ENCODE results near the gene TMEM121. TPM values are rescaled to one million over a fixed set of nuclear protein-coding genes. Genes with fewer than 3 reads are reported as not detected.

Gene TMEM121
- total RNA-seq, 3 donors from 2014 or later (not counting 1 experiment from before 2014, with no cell fraction given) = 0.54 to 0.80 TPM; not detected in 1

DNA sequence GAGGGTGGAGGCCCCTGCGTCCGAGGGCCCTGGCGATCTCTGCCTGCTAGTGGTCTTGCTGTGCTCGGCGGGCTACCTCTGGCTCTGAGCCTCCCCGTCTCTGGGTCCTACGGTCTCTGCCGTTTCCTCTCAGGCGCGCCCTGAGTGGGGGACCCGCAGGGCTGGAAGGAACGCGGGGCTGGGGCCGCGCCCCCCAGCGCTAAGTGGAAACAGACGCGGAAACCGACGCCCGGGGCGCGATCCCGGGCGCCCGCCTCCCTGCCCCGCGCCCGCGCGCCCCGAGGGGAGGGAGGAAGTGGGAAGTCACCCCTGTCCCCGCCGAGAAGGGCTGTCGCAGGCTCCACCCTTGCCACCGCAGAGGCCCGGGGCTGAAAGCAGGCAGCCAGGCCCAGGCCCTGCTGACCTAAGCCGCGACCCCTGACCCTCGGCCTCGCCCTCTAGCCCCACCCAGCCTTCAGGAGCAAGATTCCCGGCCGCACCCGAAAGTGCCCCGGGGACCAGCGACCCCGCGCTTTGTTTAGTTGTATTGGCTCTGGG lies 38.9 kb upstream of the TMEM121 start:
- H3K4me1 ChIP-seq (ENCODE audit: control insufficient read depth, insufficient read depth, low read length) = peaks cover 82% of the 10 kb centered on the region
- H3K27ac Mint-ChIP-seq = peak overlapping the region; percentile 94 to 100
- H3K36me3 ChIP-seq (ENCODE audit: control insufficient read depth, insufficient read depth, low read length) = peaks cover 6% of the 10 kb centered on the region
- ATAC-seq (peak in 2 of 3 donors; percentile 4), DNase-seq (peak; percentile 76 to 89)
- H3K4me3 Mint-ChIP-seq = peak overlapping the region; percentile 91
- no peaks in the 10 kb centered on the region for H3K9me3 ChIP-seq (ENCODE audit: control insufficient read depth, insufficient read depth, low read length)
- WGBS (ENCODE audit: insufficient coverage) = under 1% methylated on average over 48 of the region's 48 CpGs
- peak overlapping the region; percentile 92 for H3K4me3 ChIP-seq (ENCODE audit: low read length)
- peaks cover 25 to 73% of the 10 kb centered on the region in 2 donors for H3K4me1 Mint-ChIP-seq
- H3K27ac ChIP-seq (ENCODE audit: low read length) = peak overlapping the region; percentile 98
- H3K27me3 Mint-ChIP-seq (ENCODE audit: low read depth in 2 of 2) = no peaks in the 10 kb centered on the region
- intact Hi-C loops (cut with micrococcal nuclease) = no loop called here
- H3K9me3 Mint-ChIP-seq = no peaks in the 10 kb centered on the region
- no peaks in the 10 kb centered on the region for H3K27me3 ChIP-seq (ENCODE audit: control insufficient read depth, insufficient read depth, low read length)
- H3K36me3 Mint-ChIP-seq = no peaks in the 10 kb centered on the region
- TF ChIP-seq, protein P1, sequence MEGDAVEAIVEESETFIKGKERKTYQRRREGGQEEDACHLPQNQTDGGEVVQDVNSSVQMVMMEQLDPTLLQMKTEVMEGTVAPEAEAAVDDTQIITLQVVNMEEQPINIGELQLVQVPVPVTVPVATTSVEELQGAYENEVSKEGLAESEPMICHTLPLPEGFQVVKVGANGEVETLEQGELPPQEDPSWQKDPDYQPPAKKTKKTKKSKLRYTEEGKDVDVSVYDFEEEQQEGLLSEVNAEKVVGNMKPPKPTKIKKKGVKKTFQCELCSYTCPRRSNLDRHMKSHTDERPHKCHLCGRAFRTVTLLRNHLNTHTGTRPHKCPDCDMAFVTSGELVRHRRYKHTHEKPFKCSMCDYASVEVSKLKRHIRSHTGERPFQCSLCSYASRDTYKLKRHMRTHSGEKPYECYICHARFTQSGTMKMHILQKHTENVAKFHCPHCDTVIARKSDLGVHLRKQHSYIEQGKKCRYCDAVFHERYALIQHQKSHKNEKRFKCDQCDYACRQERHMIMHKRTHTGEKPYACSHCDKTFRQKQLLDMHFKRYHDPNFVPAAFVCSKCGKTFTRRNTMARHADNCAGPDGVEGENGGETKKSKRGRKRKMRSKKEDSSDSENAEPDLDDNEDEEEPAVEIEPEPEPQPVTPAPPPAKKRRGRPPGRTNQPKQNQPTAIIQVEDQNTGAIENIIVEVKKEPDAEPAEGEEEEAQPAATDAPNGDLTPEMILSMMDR (IDR thresholded peaks at IDR 0.05) = no peak

DNA sequence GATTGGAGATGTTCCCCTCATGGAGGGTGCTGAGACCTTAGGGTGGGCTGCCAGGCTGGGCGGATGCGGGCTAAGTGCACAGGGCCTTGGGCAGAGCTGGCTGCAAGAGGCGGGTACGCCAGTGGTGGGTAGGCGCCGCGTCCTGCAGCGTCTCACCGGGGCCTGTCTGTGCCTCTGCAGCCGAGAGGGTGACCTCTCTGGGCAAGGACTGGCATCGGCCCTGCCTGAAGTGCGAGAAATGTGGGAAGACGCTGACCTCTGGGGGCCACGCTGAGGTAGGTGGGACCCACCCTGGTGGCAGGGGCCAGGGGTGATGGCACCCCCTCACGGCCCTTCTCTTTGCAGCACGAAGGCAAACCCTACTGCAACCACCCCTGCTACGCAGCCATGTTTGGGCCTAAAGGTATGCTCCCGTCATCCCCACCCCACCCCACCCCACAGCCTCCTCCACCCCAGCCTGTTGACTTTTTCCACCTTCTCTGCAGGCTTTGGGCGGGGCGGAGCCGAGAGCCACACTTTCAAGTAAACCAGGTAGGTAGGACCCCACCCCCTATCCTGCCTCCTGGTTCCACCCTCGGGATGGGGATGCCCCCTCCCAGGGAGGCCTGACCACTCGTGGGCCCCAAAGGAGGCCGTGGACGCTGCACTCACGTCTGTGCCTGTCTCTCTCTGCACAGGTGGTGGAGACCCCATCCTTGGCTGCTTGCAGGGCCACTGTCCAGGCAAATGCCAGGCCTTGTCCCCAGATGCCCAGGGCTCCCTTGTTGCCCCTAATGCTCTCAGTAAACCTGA lies 38.2 kb upstream of the TMEM121 start:
- H3K4me3 ChIP-seq (ENCODE audit: low read length) = peak overlapping the region; percentile 92
- no peaks in the 10 kb centered on the region for H3K9me3 ChIP-seq (ENCODE audit: control insufficient read depth, insufficient read depth, low read length)
- Mint-ChIP-seq H3K36me3 (no peaks in the 10 kb centered on the region), H3K4me3 (peak overlapping the region; percentile 91), H3K4me1 (peaks cover 25 to 67% of the 10 kb centered on the region in 2 donors), H3K27ac (peak overlapping the region; percentile 94 to 100), H3K27me3 (ENCODE audit: low read depth in 2 of 2) (no peaks in the 10 kb centered on the region), H3K9me3 (no peaks in the 10 kb centered on the region)
- H3K4me1 ChIP-seq (ENCODE audit: control insufficient read depth, insufficient read depth, low read length) = peaks cover 75% of the 10 kb centered on the region
- peak overlapping the region; percentile 98 for H3K27ac ChIP-seq (ENCODE audit: low read length)
- TF ChIP-seq, protein P1 (IDR thresholded peaks at IDR 0.05) = no peak
- H3K27me3 ChIP-seq (ENCODE audit: control insufficient read depth, insufficient read depth, low read length) = no peaks in the 10 kb centered on the region
- ATAC-seq = no peak
- peaks cover 6% of the 10 kb centered on the region for H3K36me3 ChIP-seq (ENCODE audit: control insufficient read depth, insufficient read depth, low read length)
- 34% methylated on average over 26 of the region's 26 CpGs for WGBS (ENCODE audit: insufficient coverage)
- DNase-seq = peak in 1 of 2 donors; percentile 57
- intact Hi-C loops (cut with micrococcal nuclease) = no loop called here

DNA sequence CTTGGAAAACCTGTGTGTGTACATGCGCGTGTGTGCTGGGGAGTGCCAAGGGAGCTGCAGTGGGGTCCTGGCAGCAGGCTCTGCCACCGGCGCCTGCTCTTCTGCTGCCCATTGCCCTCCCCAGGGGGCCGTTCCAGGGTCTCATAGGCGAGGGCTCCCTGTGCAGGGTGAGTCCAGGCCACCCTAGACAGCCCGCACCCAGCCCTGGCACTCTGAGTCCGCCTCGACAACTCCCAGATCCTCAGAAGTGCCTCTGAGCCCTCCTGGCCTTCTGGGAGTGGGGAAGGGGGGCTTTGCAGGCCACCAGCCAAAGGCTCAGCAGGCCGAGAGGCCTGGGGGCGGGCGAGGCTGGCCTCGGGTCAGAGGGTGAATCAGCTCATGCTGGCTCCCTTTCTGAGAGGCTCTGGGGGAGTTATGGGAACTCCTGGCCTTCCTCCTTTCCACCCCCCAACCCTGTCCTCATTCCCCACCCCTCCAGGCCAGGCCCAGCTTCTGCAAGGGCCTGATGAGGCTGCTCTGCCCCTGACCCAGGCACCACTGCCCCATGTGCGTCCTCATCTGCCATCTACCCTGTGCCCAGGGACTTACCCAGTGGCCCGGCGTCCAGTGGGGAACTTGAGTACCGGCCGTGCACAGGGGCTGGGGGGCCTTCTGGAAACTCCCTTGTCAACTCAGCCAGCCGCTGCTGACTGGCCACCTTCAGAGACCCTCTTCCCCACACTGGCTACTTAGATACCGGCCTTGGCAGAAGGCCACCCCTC lies 37.4 kb upstream of the TMEM121 start:
- WGBS (ENCODE audit: insufficient coverage) = 78% methylated on average over 20 of the region's 20 CpGs
- peak in 1 of 2 donors; percentile 29 for DNase-seq

More for the DNA sequence above, 37.4 kb upstream of the TMEM121 start:
- H3K4me3 ChIP-seq (ENCODE audit: low read length) = peak overlapping the region; percentile 92
- H3K9me3 ChIP-seq (ENCODE audit: control insufficient read depth, insufficient read depth, low read length) = no peaks in the 10 kb centered on the region
- TF ChIP-seq, protein P1 (IDR thresholded peaks at IDR 0.05) = no peak
- no peak for ATAC-seq
- peaks cover 9% of the 10 kb centered on the region for H3K36me3 ChIP-seq (ENCODE audit: control insufficient read depth, insufficient read depth, low read length)
- no peaks in the 10 kb centered on the region for H3K27me3 ChIP-seq (ENCODE audit: control insufficient read depth, insufficient read depth, low read length)
- Mint-ChIP-seq H3K9me3 (no peaks in the 10 kb centered on the region), H3K27me3 (ENCODE audit: low read depth in 2 of 2) (no peaks in the 10 kb centered on the region), H3K27ac (peak overlapping the region; percentile 94 to 100), H3K4me3 (peak overlapping the region; percentile 91), H3K36me3 (no peaks in the 10 kb centered on the region), H3K4me1 (peaks cover 25 to 66% of the 10 kb centered on the region in 2 donors)
- intact Hi-C loops (cut with micrococcal nuclease) = loop anchor here (1.0 kb wide), 1 partner anchor 118 kb away; no protein-coding TSS in a partner anchor
- peak overlapping the region; percentile 98 for H3K27ac ChIP-seq (ENCODE audit: low read length)
- H3K4me1 ChIP-seq (ENCODE audit: control insufficient read depth, insufficient read depth, low read length) = peaks cover 68% of the 10 kb centered on the region

Measured in natural killer cell (primary cell).